GM23338 (cell line): ENCODE measurements around the gene KLHDC8A. TPM values are rescaled to one million over a fixed set of nuclear protein-coding genes. Genes with fewer than 3 reads are reported as not detected.

Source experiments
- ATAC-seq: fragments of 200-7000 bp; cut with Tn5 transposase; 3 replicates; pipeline ENCODE4 v1.9.1; 2020
- DNase-seq: peaks from one replicate; pipeline ENCODE4 v3.0.0-alpha.2; 2015; ENCODE audit warnings: low spot score
- H2AFZ ChIP-seq: fragments of 200-600 bp; sonication (generic); 2 replicates; pipeline ENCODE4 v1.8.0; 2016; ENCODE audit warnings: antibody characterized with exemption, mild to moderate bottlenecking, moderate library complexity
- H3F3A ChIP-seq: fragments of 200-600 bp; sonication (generic); replicated peaks from 2 replicates; pipeline ENCODE4 v1.8.0; 2017; ENCODE audit warnings: antibody characterized with exemption, mixed run types, low read depth
- H3K27ac ChIP-seq: fragments of 200-600 bp; sonication (generic); 2 replicates; pipeline ENCODE4 v1.6.1; 2016; ENCODE audit warnings: low read depth
- H3K27me3 ChIP-seq: fragments of 200-600 bp; sonication (generic); 2 replicates; pipeline ENCODE4 v1.8.0; 2016; ENCODE audit warnings: mild to moderate bottlenecking, mixed run types, moderate library complexity; ENCODE audit not compliant: insufficient read depth
- H3K36me3 ChIP-seq: fragments of 200-600 bp; sonication (generic); 2 replicates; pipeline ENCODE4 v1.8.0; 2016; ENCODE audit warnings: mild to moderate bottlenecking; ENCODE audit not compliant: insufficient read depth
- H3K4me1 ChIP-seq: fragments of 200-600 bp; sonication (generic); 2 replicates; pipeline ENCODE4 v1.8.0; 2016; ENCODE audit warnings: mild to moderate bottlenecking, moderate library complexity; ENCODE audit not compliant: insufficient read depth
- H3K4me2 ChIP-seq: fragments of 200-600 bp; sonication (generic); 2 replicates; pipeline ENCODE4 v1.7.1; 2017; ENCODE audit warnings: mixed run types
- H3K4me3 ChIP-seq: fragments of 200-600 bp; sonication (generic); 2 replicates; pipeline ENCODE4 v1.6.1; 2016; ENCODE audit warnings: mixed run types
- H3K79me2 ChIP-seq: fragments of 200-600 bp; sonication (generic); replicated peaks from 2 replicates; pipeline ENCODE4 v1.8.0; 2017; ENCODE audit warnings: mild to moderate bottlenecking; ENCODE audit not compliant: insufficient read depth
- H3K9me2 ChIP-seq: fragments of 200-600 bp; sonication (generic); 2 replicates; pipeline ENCODE4 v1.8.0; 2017; ENCODE audit not compliant: insufficient read depth
- H4K20me1 ChIP-seq: fragments of 200-600 bp; sonication (generic); replicated peaks from 2 replicates; pipeline ENCODE4 v1.8.0; 2017; ENCODE audit warnings: mild to moderate bottlenecking; ENCODE audit not compliant: insufficient read depth
- H3K27ac Mint-ChIP-seq: 2 replicates; pipeline ENCODE4 v1.8.0; 2020; ENCODE audit warnings: inconsistent platforms, mild to moderate bottlenecking, moderate library complexity, mixed read lengths
- H3K27me3 Mint-ChIP-seq: 3 replicates; pipeline ENCODE4 v1.8.0; 2022; ENCODE audit warnings: low read depth, mild to moderate bottlenecking, moderate library complexity, mixed read lengths, inconsistent platforms; ENCODE audit not compliant: insufficient read depth, poor library complexity
- H3K36me3 Mint-ChIP-seq: 3 replicates; pipeline ENCODE4 v1.8.0; 2021; ENCODE audit warnings: low read depth, mild to moderate bottlenecking, inconsistent platforms, moderate library complexity, mixed read lengths
- H3K4me1 Mint-ChIP-seq: 3 replicates; pipeline ENCODE4 v1.8.0; 2020; ENCODE audit warnings: mild to moderate bottlenecking, inconsistent platforms, mixed read lengths
- H3K4me3 Mint-ChIP-seq: 3 replicates; pipeline ENCODE4 v1.8.0; 2021; ENCODE audit warnings: moderate library complexity, mild to moderate bottlenecking, inconsistent platforms, mixed read lengths
- H3K9me3 Mint-ChIP-seq: 3 replicates; pipeline ENCODE4 v1.8.0; 2020; ENCODE audit warnings: moderate library complexity, mild to moderate bottlenecking, inconsistent platforms, mixed read lengths
- CREB1 ChIP-seq: fragments of 250-450 bp; sonication (Bioruptor Pico); IDR thresholded peaks from 2 replicates; pipeline ENCODE4 v1.5.0; 2020; ENCODE audit warnings: low read depth, mild to moderate bottlenecking, moderate library complexity
- CTCF ChIP-seq, 2 experiments: fragments of 200-600 bp in 1 of 2; sonication (generic) in 1 of 2; conservative IDR thresholded peaks; 2 replicates each; pipeline versions ENCODE4 v1.5.1 to v1.6.1; 2016 to 2017; ENCODE audit warnings: antibody characterized with exemption in 2 of 2, low read depth in 2 of 2, mild to moderate bottlenecking in 2 of 2, moderate library complexity in 1 of 2
- EZH2 ChIP-seq: fragments of 200-600 bp; sonication (generic); IDR thresholded peaks from one replicate; pipeline ENCODE4 v1.8.0; 2017; ENCODE audit warnings: antibody characterized with exemption, mild to moderate bottlenecking, low read depth; ENCODE audit not compliant: unreplicated experiment
- EZH2phosphoT487 ChIP-seq: fragments of 200-600 bp; sonication (generic); IDR thresholded peaks from one replicate; pipeline ENCODE4 v1.8.1; 2018; ENCODE audit warnings: antibody characterized with exemption; ENCODE audit not compliant: unreplicated experiment
- JUNB ChIP-seq: IDR thresholded peaks from one replicate; pipeline ENCODE4 v1.6.1; 2016; ENCODE audit warnings: antibody characterized with exemption; ENCODE audit not compliant: unreplicated experiment
- NANOG ChIP-seq: IDR thresholded peaks from 2 replicates; pipeline ENCODE4 v1.6.1; 2016; ENCODE audit warnings: antibody characterized with exemption, borderline replicate concordance
- POLR2AphosphoS5 ChIP-seq: IDR thresholded peaks from 2 replicates; pipeline ENCODE4 v1.6.1; 2016; ENCODE audit warnings: antibody characterized with exemption, low read depth
- REST ChIP-seq: IDR thresholded peaks from one replicate; pipeline ENCODE4 v1.6.1; 2018; ENCODE audit warnings: antibody characterized with exemption; ENCODE audit not compliant: unreplicated experiment
- STAT1 ChIP-seq: IDR thresholded peaks from one replicate; pipeline ENCODE4 v1.6.1; 2016; ENCODE audit warnings: antibody characterized with exemption; ENCODE audit not compliant: unreplicated experiment
- ZNF114 ChIP-seq: fragments of 250-450 bp; sonication (Bioruptor Pico); IDR thresholded peaks from 2 replicates; pipeline ENCODE4 v1.5.0; 2020; ENCODE audit warnings: mild to moderate bottlenecking, moderate library complexity
- polyA plus RNA-seq: library from polyadenylated mRNA; unstranded; fragments of >200 nt; fragmentation: Nextera tagmentation; extraction: Ambion mirVana; gene quantifications from 2 replicates; pipeline ENCODE4 v1.2.1, GENCODE V29; 2016
- total RNA-seq: library from RNA; depleted of rRNA; stranded (reverse); fragments of >200 nt; shearing (Covaris generic); gene quantifications from 2 replicates; pipeline ENCODE4 v1.2.3, GENCODE V29; 2014
- TF ChIP-seq, protein P1 (sequence below): IDR thresholded peaks from 2 replicates; pipeline ENCODE4 v1.6.1; 2016; ENCODE audit warnings: antibody characterized with exemption

KLHDC8A gene
- total and polyA plus RNA-seq, 2 experiments from 2014 or later: 1.7 to 2.8 TPM

DNA sequence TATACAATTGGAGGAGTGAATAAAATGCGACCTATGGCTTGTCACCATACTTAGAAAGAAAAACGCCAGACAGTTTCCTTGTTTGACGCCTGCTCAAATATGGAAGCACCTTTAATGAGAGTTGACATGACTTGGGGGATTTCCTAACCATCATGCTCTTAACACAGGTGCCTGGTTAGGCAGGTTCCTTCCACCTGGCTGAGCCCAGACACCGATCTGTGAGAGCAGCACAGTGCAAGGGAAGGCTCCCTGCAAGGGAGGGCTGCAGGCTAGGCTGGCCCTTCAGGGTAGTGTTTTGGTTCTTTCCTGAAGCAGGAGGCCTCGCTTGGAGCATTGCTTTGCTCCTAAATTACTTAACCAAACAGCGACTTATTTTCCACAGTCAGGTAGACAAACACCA, 24.6 kb upstream of the KLHDC8A start:
- Mint-ChIP-seq H3K9me3 (no peaks in the 10 kb centered on the region), H3K27ac (no peak overlapping the region), H3K36me3 (no peaks in the 10 kb centered on the region), H3K4me1 (peaks cover 5% of the 10 kb centered on the region), H3K27me3 (peaks cover 8% of the 10 kb centered on the region), H3K4me3 (no peak overlapping the region)
- Histone ChIP-seq H3K4me3 (no peak overlapping the region), H3K27ac (no peak overlapping the region), H3F3A (no peaks in the 10 kb centered on the region), H3K79me2 (no peaks in the 10 kb centered on the region), H3K9me2 (no peaks in the 10 kb centered on the region), H3K27me3 (no peaks in the 10 kb centered on the region), H4K20me1 (no peaks in the 10 kb centered on the region), H3K4me1 (peaks cover 15% of the 10 kb centered on the region), H2AFZ (no peak overlapping the region), H3K4me2 (no peak overlapping the region), H3K36me3 (no peaks in the 10 kb centered on the region)
- TF ChIP-seq CTCF (conservative IDR thresholded peaks at IDR 0.05; ENCODE audit: low read depth in 2 of 2) (no peak), POLR2AphosphoS5 (no peak), NANOG (no peak), JUNB (no peak), REST (no peak), EZH2phosphoT487 (no peak), EZH2 (no peak), CREB1 (CRISPR knock-in tag) (no peak)
- DNase-seq: no peak
- peak; percentile 60 for ATAC-seq

GRCh38 chr1:205380882-205381281, 24.2 kb upstream of the KLHDC8A start:
- Mint-ChIP-seq H3K27ac (no peak overlapping the region), H3K4me3 (no peak overlapping the region), H3K9me3 (no peaks in the 10 kb centered on the region), H3K36me3 (no peaks in the 10 kb centered on the region), H3K4me1 (peaks cover 9% of the 10 kb centered on the region), H3K27me3 (peaks cover 10% of the 10 kb centered on the region)
- Histone ChIP-seq H3K4me2 (no peak overlapping the region), H3K36me3 (no peaks in the 10 kb centered on the region), H3K4me1 (peaks cover 17% of the 10 kb centered on the region), H4K20me1 (no peaks in the 10 kb centered on the region), H2AFZ (no peak overlapping the region), H3K27me3 (no peaks in the 10 kb centered on the region), H3K4me3 (no peak overlapping the region), H3K27ac (no peak overlapping the region), H3K9me2 (no peaks in the 10 kb centered on the region), H3K79me2 (no peaks in the 10 kb centered on the region), H3F3A (no peaks in the 10 kb centered on the region)
- DNase-seq (no peak), ATAC-seq (no peak)
- no peak for TF ChIP-seq CTCF (conservative IDR thresholded peaks at IDR 0.05; ENCODE audit: low read depth in 2 of 2)
- TF ChIP-seq EZH2phosphoT487: no peak
- TF ChIP-seq CREB1 (CRISPR knock-in tag): no peak
- no peak for TF ChIP-seq STAT1
- TF ChIP-seq ZNF114 (CRISPR knock-in tag): no peak
- TF ChIP-seq, protein P1, sequence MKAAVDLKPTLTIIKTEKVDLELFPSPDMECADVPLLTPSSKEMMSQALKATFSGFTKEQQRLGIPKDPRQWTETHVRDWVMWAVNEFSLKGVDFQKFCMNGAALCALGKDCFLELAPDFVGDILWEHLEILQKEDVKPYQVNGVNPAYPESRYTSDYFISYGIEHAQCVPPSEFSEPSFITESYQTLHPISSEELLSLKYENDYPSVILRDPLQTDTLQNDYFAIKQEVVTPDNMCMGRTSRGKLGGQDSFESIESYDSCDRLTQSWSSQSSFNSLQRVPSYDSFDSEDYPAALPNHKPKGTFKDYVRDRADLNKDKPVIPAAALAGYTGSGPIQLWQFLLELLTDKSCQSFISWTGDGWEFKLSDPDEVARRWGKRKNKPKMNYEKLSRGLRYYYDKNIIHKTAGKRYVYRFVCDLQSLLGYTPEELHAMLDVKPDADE: no peak
- TF ChIP-seq POLR2AphosphoS5: no peak
- TF ChIP-seq REST: no peak
- no peak for TF ChIP-seq EZH2
